ENCODE results near the gene RIPK1.

DNA sequence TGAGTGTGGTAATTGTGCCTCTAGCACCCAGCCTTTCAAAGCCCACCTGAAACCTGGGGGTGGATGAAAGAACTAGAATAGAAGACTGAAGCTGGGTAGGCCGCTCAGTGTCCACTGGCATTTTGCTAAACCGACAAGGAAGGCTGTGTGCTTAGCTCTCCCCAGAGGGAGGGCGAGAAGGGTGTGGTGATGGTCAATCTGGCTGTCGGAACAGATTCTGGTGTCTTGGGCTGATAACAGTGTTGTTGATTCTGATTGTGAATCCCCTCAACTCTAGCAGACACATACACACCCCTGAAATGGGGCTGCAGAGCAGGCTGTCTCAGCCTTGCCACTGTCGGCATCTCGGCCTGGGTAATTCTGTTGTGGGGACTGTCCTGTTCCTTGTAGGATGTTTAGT is 46.1 kb downstream of the RIPK1 start:
- TF ChIP-seq, protein P1, sequence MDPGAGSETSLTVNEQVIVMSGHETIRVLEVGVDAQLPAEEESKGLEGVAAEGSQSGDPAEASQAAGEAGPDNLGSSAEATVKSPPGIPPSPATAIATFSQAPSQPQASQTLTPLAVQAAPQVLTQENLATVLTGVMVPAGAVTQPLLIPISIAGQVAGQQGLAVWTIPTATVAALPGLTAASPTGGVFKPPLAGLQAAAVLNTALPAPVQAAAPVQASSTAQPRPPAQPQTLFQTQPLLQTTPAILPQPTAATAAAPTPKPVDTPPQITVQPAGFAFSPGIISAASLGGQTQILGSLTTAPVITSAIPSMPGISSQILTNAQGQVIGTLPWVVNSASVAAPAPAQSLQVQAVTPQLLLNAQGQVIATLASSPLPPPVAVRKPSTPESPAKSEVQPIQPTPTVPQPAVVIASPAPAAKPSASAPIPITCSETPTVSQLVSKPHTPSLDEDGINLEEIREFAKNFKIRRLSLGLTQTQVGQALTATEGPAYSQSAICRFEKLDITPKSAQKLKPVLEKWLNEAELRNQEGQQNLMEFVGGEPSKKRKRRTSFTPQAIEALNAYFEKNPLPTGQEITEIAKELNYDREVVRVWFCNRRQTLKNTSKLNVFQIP (CRISPR knock-in tag; IDR thresholded peaks at IDR 0.05; ENCODE audit: borderline replicate concordance, low read depth): no peak
- TF ChIP-seq SNAI2 (CRISPR knock-in tag; IDR thresholded peaks at IDR 0.05): no peak
- no peak for TF ChIP-seq ZC3H10 (CRISPR knock-in tag; IDR thresholded peaks at IDR 0.05)
- TF ChIP-seq, protein P2, sequence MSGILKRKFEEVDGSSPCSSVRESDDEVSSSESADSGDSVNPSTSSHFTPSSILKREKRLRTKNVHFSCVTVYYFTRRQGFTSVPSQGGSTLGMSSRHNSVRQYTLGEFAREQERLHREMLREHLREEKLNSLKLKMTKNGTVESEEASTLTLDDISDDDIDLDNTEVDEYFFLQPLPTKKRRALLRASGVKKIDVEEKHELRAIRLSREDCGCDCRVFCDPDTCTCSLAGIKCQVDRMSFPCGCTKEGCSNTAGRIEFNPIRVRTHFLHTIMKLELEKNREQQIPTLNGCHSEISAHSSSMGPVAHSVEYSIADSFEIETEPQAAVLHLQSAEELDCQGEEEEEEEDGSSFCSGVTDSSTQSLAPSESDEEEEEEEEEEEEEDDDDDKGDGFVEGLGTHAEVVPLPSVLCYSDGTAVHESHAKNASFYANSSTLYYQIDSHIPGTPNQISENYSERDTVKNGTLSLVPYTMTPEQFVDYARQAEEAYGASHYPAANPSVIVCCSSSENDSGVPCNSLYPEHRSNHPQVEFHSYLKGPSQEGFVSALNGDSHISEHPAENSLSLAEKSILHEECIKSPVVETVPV (CRISPR knock-in tag; IDR thresholded peaks at IDR 0.05): no peak
